GM10847 (cell line): ENCODE measurements around the gene CHPF2.

Experiments
- POLR2A ChIP-seq: IDR thresholded peaks from 2 replicates; pipeline ENCODE4 v1.6.1; 2011; ENCODE audit not compliant: insufficient read length; ENCODE audit errors: extremely low read depth

CHPF2 gene

GRCh38 chr7:151201344-151201743, 30.9 kb upstream of the CHPF2 start:
- TF ChIP-seq POLR2A = no peak

GRCh38 chr7:151201751-151202150, 30.5 kb upstream of the CHPF2 start:
- TF ChIP-seq POLR2A = no peak

- TF ChIP-seq POLR2A = no peak
Measured at GRCh38 chr7:151202836-151203235, 29.4 kb upstream of the CHPF2 start.

- no peak for TF ChIP-seq POLR2A
Measured at GRCh38 chr7:151204383-151205032, 27.8 kb upstream of the CHPF2 start.

GRCh38 chr7:151205730-151206129, 26.6 kb upstream of the CHPF2 start:
- no peak for TF ChIP-seq POLR2A

GRCh38 chr7:151206914-151207313, 25.4 kb upstream of the CHPF2 start:
- TF ChIP-seq POLR2A = no peak

GRCh38 chr7:151207315-151207714, 25.0 kb upstream of the CHPF2 start:
- TF ChIP-seq POLR2A = no peak

GRCh38 chr7:151207804-151208203, 24.5 kb upstream of the CHPF2 start:
- no peak for TF ChIP-seq POLR2A

- no peak for TF ChIP-seq POLR2A
Measured at GRCh38 chr7:151208253-151208862, 23.9 kb upstream of the CHPF2 start.

- no peak for TF ChIP-seq POLR2A
Measured at GRCh38 chr7:151209588-151209987, 22.7 kb upstream of the CHPF2 start.

GRCh38 chr7:151210087-151210854, 22.0 kb upstream of the CHPF2 start, which contains the start of gene H2BK1:
TSS of gene H2BK1 (minus strand) at chr7:151210488. CDS start at chr7:151210318, 170 bp downstream.
- no peak for TF ChIP-seq POLR2A

GRCh38 chr7:151211155-151211772, 21.0 kb upstream of the CHPF2 start:
- no peak for TF ChIP-seq POLR2A

GRCh38 chr7:151212626-151213025, 19.7 kb upstream of the CHPF2 start:
- TF ChIP-seq POLR2A = no peak

GRCh38 chr7:151213826-151214225, 18.5 kb upstream of the CHPF2 start:
- no peak for TF ChIP-seq POLR2A

- no peak for TF ChIP-seq POLR2A
Measured at GRCh38 chr7:151215396-151215795, 16.9 kb upstream of the CHPF2 start.

- TF ChIP-seq POLR2A = no peak
Measured at GRCh38 chr7:151218170-151218569, 14.1 kb upstream of the CHPF2 start.
